Epithelial cell of prostate (primary cell): ENCODE measurements around the gene IGFBP1.

Experiments used
- DNase-seq: peaks from one replicate; pipeline ENCODE4 v3.0.0-alpha.2; 2011; ENCODE audit warnings: low read depth, low spot score
- H3K27ac ChIP-seq: fragments of 450-650 bp; 2 replicates; pipeline ENCODE4 v1.5.1; 2017; ENCODE audit warnings: mild to moderate bottlenecking

The IGFBP1 gene

DNA sequence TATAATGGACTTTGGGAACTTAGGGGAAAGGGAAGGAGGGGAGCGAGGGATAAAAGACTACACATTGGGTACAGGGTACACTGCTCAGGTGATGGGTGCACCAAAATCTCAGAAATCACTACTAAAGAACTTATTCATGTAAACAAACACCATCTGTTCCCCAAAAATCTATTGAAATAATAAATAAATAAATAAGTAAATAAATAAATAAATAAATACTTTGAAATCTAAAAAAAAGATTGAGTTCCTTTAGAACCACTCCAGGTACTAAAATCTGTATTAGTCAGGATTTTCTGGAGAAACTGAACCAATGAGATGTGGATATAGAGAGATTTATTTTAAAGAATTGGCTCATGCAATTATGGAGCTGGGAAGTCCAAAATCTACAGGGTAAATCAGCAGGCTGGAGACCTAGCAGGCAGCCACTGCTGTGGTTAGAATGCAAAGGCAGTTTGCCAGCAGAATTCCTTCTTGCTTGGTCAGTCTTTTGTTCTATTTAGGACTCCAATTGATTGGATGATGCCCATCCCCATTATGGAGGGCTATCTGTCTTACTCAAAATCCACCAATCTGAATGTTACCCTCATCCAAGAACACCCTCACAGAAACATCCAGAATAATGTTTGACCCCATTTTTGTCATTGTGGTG is 8.9 kb downstream of the IGFBP1 start:
- no peak overlapping the region for H3K27ac ChIP-seq
- DNase-seq, result no peak

DNA sequence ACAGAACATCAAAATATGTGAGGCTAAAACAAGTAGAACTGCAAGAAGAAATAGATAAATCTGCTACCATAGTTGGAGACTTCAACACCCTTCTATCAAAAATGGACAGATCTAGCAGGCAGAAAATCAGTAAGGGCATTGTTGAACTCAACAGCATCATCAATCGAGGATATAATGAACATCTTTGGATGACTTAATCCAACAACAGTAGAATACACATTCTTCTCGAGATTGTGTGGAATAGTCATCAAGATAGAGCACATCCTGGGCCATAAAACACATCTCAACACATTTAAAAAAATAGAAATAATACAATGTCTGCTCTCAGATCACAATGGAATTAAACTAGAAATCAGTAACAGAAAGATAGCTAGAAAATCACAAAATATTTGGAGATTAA is 9.9 kb downstream of the IGFBP1 start:
- DNase-seq, result no peak

GRCh38 chr7:45901566-45901965 is 13.3 kb downstream of the IGFBP1 start:
- no peak overlapping the region for H3K27ac ChIP-seq
- no peak for DNase-seq

More for the DNA sequence above, 9.9 kb downstream of the IGFBP1 start:
- no peak overlapping the region for H3K27ac ChIP-seq

DNA sequence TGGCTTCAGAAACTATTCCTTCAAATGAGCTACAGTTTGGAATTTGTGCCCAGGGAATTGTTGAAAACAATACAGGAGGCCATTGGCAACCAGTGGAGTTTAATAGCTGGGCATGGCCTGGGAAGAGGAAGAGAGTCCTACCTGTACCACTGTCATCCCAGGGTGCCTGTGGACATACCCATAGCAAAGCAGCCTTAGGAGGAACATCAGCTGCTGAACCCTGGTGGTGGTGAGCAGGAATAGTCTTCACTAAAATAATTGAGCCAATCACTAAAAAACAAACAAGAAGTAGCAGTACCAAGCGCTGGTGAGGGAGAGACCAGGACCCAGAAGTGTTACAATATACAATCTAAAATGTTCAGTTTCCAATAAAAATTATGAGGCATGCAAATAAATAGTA is 14.5 kb downstream of the IGFBP1 start:
- DNase-seq, result no peak
- H3K27ac ChIP-seq, result no peak overlapping the region

- no peak for DNase-seq
Observed at GRCh38 chr7:45909561-45909960, 21.3 kb downstream of the IGFBP1 start.

GRCh38 chr7:45910855-45911254 is 22.6 kb downstream of the IGFBP1 start:
- no peak for DNase-seq
- H3K27ac ChIP-seq, result no peak overlapping the region

More at GRCh38 chr7:45909561-45909960, 21.3 kb downstream of the IGFBP1 start:
- no peak overlapping the region for H3K27ac ChIP-seq

DNA sequence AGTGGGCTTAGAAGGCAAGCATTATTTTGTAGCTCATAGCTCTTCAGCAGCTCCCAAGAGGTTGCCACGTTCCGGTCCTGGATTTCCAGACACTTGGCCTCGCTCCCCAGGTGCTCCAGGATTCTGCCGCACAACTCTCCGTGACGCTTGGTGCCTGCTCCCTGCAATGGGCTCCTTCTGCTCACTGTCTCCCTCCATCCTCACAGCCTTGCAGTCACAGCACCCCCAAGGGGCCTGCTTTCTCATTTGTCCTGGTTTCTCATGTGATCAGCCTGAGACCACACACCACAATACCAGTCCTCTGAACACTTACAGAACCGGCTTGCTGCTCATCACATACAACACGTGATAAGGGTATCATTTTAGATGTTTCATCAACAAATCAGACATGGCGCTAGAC is 23.0 kb downstream of the IGFBP1 start:
- no peak overlapping the region for H3K27ac ChIP-seq
- no peak for DNase-seq

GRCh38 chr7:45912972-45913371 is 24.7 kb downstream of the IGFBP1 start:
- no peak for DNase-seq
- no peak overlapping the region for H3K27ac ChIP-seq

DNA sequence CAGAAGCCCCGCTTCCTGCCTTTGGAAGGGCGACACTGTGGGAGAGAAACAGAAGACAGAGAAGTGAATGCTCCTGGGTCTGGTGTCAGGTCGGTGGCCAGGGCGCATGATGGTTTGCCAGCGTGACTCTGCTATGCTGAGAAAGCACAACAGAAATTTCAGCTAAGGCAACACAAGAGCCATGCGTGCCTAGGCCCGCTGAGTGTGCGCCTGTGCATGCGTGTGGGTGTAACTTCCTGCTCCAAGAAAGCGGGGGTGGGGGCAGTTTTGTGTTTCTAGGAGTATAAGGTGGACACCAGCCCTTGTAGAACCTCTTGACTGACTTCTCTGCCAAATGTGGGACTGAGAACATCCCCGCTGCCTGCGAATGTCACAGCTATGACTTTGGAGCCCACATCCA is 26.6 kb downstream of the IGFBP1 start:
- no peak overlapping the region for H3K27ac ChIP-seq
- no peak for DNase-seq

GRCh38 chr7:45915606-45916005 is 27.3 kb downstream of the IGFBP1 start:
- H3K27ac ChIP-seq, result no peak overlapping the region
- no peak for DNase-seq

GRCh38 chr7:45917064-45917463 is 28.8 kb downstream of the IGFBP1 start:
- no peak overlapping the region for H3K27ac ChIP-seq
- DNase-seq, result no peak

DNA sequence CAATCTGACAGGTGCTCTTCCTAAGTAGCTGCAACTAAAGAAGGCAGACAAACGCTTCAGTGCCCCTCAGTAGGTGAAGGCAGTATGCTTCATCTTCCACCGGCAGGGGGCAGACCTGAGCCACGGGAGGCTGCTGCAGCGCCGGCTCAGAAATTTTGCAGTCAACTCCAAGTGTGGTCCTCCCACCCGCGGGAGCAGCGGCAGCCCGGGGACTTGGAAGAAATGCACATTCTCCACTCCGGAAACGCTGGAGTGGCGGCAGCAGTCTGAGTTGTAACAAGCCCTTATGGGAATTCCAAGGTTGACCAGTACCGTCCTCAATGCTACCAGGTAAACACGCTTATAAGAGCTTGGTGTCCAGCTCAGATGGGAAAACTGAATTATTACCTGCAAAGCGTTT is 29.4 kb downstream of the IGFBP1 start:
- DNase-seq, result no peak
- no peak overlapping the region for H3K27ac ChIP-seq

GRCh38 chr7:45918556-45918955 is 30.3 kb downstream of the IGFBP1 start:
- DNase-seq, result no peak
- H3K27ac ChIP-seq, result no peak overlapping the region

DNA sequence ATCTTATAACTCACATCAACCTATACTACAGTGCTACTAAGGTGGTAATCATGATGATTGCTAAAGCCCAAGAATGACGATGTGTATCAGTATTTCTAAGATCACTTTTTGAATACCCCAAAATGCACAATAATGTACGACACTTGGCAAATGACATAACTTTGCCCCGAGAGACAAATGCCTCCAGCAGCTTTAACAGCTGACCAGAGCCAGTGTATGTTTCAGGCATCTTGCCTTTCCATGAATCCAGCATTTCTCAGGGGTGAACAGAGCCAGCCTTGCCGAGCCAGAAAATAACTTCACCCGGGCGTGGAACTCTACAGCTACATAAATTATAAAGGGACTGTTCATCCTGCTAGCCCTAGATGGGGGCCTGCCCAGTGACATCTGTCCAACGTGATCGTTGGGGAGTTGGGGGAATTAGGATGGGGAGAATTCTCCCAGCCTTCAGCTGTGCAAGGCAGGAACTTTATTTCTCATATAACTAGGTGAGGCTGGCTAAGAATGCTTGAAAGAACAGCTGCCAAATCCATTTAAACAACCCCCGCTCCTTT is 31.0 kb downstream of the IGFBP1 start:
- no peak for DNase-seq
- H3K27ac ChIP-seq, result no peak overlapping the region

GRCh38 chr7:45919993-45920459 is 31.7 kb downstream of the IGFBP1 start:
- no peak overlapping the region for H3K27ac ChIP-seq
- no peak for DNase-seq

DNA sequence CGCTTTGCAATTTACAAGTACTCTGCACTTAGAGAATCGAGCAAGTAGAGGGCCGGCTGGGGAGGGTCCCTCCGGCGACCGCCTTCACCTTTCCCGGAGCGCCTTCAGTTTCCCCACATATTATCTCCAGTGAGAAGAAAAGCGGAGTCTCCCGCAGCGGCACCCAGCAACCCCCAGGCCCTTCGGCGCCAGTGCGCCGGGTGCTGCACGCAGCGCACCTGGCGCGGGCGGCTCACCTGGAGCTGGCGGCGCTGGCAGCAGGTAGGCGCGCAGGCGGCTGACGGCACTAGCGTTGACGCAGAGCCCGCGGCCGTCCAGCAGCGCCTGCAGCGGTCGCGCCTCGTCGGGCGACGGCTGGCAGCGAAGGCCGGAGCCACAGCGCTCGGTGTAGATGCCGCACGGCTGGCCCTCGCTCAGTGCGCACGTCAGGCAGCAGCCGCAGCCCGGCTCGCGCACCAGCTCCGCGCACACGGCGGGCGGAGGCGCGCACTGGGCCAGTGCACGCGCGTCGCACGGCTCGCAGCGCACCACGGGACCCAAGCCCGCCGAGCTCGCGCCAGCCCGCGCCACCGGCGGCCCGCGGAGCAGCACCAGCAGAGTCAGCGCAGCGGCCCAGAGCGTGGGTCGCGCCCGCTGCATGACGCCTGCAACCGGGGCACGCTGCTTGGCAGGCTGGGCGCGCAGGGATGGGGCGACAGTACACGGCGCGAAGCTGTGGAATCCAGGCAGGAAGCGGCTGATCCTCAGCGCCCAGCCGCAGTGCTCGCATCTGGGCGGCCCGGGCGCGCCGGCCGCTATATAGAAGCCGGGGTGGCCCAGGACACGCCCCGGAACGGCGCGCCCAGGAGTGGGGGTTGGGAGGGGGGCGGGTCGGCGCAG is 32.5 kb downstream of the IGFBP1 start, which contains the start of gene IGFBP3:
TSS of gene IGFBP3 (minus strand) at position 771 of the 879 bp plus-strand sequence. CDS start at position 639, 132 bp downstream.
- no peak within 1 kb of the TSS for H3K27ac ChIP-seq
- DNase-seq, result no peak

- no peak overlapping the region for H3K27ac ChIP-seq
- DNase-seq, result no peak
Observed at GRCh38 chr7:45921381-45921698, 33.1 kb downstream of the IGFBP1 start.

GRCh38 chr7:45921699-45922519 is 33.6 kb downstream of the IGFBP1 start:
- H3K27ac ChIP-seq, result no peak overlapping the region

DNA sequence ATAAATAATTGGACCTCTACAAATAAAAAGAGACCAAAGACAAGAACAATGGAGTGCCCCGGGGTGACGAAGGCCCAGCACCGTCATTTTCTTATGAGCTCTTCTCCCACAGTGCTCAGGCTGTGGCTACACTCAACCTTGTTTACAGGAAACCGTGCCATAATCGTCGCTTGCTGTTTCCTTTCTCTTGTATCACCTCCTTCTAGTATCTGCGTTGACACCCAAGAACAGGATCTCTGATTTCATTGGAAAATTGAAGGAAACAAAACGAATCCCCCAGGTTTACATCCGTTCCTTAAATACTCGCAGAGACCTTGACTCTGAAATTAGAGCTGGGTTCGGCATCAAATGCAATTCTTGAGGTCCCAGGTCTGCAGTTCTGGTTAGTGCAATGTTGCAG is 34.5 kb downstream of the IGFBP1 start:
- no peak for DNase-seq
- H3K27ac ChIP-seq, result no peak overlapping the region

More at GRCh38 chr7:45921699-45922519, 33.6 kb downstream of the IGFBP1 start:
- DNase-seq, result no peak

- no peak for DNase-seq
- H3K27ac ChIP-seq, result no peak overlapping the region
Observed at GRCh38 chr7:45923290-45923689, 35.0 kb downstream of the IGFBP1 start.
